Measurements from ENCODE around the gene ZNF280C.

- TF ChIP-seq CTCF (IDR thresholded peaks at IDR 0.05): no peak
- no peak for TF ChIP-seq POLR2A (IDR thresholded peaks at IDR 0.05)
Observed at GRCh38 chrX:130301405-130301804, 32.7 kb upstream of the ZNF280C start.

All from body of pancreas (tissue), 4 donors.